HG02798 (cell line): ENCODE results near the gene INPP5F.
"Not testable (repeated sequence)": the region's sequence is repeated elsewhere in the genome, so short reads cannot be mapped to it uniquely, and the experiment has no call there.

Experiments
- ATAC-seq: cut with Tn5 transposase; IDR thresholded peaks from one replicate; pipeline ENCODE4 v1.9.1; 2021; ENCODE audit warnings: mild to moderate bottlenecking; ENCODE audit not compliant: unreplicated experiment, poor library complexity

INPP5F gene

DNA sequence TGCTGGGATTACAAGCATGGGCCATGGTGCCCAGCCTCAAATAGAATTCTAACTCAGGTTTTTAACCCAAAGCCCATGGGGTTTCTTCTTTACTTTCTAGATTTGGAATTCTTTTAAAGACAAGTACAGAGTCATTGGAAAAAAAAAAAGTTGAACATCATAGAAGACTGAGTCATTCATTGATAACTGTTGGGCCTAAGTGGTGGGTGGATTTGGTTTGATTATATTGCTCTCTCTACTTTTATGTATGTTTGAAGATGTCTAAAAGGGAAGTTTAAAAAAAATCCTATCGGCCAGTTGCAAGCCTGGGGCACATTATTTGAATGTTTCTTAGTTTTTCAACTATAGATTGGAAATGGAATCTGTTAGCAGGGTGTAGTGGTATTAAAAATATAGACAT lies 49.7 kb downstream of the INPP5F start:
- ATAC-seq, result no peak

DNA sequence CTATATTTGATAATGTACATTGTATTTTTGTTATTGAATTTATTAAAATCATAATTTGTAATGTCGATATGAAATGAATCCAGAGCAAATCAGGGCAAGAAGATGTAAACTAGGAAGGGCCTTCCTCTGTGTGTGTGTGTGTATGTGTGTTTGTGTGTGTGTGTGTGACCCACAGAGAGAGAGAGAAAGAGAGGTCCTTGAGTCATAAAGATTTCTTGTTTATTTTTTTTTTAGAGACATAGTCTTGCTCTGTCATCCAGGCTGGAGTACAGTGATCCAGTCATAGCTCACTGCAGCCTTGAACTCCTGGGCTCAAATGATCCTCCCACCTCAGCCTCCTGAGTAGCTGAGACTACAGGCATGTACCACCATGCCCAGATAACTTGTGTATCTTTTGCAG lies 50.7 kb downstream of the INPP5F start:
- no peak for ATAC-seq

- no peak for ATAC-seq
These were observed 51.8 kb downstream of the INPP5F start for GRCh38 chr10:119777686-119778085.

DNA sequence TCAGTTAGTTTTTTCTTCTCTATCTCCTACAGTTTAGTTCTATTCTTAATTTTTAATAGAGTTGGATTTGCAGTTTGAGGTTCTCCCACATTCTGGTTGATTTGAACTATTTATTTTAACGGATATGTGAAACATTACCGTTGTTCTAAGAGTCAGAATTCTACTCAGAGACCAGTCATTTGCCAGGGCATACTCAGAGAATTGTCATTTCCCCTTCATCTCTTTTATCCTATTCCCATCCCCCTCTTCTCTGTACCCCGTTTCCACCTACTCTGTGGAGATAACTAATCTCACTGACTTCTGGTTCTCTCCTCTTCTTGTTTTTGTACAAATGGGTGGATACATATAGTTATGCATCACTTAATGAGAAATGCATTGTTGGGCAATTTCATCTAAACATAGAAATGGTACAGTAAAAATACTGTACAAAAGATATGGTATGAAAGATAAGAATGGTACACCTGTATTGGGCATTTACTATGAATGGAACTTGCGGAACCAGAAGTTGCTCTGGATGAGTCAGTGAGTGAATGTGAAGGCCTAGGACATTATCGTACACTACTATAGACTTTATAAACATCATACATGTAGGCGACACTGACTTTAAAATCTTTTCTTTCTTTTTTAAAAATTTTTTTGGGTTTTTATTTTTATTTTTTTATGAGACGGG lies 53.1 kb downstream of the INPP5F start:
- ATAC-seq, result no peak

- no peak for ATAC-seq
These were observed 55.1 kb downstream of the INPP5F start for GRCh38 chr10:119780879-119781480.

DNA sequence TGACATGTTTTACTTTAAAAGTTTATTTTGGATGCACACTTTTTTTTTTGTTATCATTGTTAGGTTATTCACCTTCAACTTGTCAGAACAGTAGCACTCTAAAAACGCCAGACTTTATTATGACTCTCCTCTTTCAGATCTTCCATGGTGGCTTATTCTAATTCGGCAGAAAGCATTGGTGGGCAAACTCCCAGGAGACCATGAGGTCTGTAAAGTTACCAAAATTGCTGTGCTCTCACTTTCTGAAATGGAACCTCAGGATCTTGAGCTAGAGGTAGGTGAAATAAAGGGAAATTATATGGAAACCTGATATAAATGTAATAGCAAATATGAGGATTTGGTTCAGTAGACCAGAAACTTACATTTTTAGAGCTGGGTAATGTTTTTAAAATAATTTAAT lies 55.6 kb downstream of the INPP5F start:
- ATAC-seq, result no peak

DNA sequence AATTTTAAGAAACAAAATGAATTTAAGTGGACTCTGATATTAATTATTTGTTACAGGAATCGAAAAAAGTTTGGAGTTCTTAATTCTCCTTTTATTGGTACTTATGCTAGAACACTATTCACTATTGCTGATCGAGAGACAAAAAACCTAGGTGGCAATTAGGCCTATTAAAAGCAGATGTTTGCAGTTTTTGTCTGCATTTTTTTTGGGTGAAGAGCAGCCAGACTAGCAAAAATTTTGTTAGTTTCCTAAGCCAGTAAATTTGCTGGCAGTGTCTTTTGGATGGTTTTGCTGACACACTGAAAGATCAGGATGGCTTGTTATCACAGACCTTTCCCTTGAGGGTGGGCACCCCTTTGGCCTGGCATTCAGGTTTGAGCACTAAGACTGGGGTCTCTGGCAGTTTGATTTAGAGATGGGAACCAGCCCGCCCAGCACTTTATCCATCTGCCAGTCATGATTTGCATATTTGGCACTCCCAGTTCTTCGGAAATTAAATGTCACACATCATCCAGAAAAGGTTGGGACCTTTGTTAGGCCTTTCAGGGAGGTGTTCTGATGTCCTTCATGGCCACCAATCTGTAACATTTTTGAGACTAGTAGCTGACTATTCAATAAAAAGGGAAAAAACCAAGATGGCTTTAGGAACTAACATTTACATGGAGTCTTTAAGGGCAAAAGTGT lies 57.3 kb downstream of the INPP5F start:
- no peak for ATAC-seq

DNA sequence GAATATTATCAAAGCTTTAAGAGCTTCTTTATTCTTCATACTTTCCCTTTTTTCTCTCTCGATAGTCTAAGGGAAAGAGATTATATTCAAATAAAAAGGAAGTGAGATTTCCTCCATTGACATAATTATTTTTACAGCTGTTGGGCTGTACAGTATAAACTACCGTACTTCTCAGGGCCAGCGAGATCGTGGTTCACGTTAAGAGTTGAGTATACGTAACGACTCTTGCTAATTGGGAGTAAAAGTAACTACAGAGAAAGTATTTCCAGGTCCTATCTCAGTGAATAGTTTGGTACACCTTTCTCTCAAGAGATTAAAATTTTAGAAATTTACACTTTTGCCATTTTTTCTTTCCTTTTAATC lies 57.8 kb downstream of the INPP5F start:
- no peak for ATAC-seq

DNA sequence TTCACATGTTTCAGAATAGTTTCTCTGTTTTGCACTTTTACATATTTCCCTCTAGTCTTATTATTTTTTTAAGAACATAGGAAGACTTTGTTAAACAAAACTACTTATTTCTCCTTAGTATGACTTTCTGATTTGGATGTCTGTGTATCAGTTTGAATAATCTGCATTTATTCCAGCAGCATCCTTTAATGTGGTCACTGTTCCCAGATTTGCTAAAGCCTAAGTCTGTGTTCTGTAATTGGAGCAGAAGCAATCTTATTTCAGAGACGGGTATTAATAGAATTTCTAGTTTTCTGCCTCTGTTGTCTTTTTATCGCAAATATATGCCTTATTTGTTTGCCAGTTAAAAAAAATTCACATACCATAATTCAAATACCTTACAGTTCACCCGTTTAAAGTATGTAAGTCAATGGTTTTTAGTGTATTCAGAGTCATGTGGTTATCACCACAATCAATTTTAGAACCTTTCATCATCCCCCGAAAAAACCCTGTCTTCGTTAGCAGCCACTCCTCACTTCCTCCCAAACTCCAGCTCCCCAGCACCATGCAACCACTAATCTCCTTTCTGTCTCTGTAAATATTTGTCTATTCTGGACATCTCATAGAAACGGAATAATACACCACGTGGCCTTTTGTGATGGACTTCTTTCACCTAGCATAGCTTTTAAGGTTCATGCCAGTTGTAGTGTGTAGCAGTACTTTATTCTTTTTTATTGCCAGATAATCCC lies 58.7 kb downstream of the INPP5F start:
- peak; percentile 40 for ATAC-seq

DNA sequence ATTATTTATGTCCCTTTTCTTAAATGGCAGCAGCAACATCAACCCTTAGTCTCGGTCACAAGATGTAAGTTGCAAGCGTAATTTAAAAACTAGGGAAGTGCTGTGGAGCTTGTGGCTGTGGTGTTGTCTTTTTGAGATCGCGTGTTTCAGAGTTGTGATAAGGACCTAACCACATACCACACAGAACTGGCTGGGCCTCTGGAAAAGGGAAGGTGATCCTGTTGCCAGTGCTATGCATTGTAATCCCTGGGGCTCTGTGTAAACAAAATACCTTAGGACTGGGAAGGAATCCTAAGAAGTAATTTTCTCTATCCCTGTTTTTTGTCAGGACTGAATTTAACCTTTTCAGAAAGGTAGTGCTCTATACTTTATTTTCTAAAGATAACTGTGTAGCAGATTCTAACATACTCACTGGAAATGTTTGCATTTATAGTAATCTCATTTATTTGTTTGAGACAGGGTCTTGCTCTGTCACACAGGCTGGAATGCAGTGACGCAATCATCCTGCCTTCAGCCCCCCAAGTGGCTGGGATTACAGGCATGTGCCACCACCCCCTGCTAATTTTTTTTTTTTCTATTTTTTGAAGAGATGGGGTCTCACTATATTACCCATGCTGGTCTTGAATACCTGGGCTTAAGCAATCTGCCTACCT lies 60.4 kb downstream of the INPP5F start:
- ATAC-seq, result no peak

DNA sequence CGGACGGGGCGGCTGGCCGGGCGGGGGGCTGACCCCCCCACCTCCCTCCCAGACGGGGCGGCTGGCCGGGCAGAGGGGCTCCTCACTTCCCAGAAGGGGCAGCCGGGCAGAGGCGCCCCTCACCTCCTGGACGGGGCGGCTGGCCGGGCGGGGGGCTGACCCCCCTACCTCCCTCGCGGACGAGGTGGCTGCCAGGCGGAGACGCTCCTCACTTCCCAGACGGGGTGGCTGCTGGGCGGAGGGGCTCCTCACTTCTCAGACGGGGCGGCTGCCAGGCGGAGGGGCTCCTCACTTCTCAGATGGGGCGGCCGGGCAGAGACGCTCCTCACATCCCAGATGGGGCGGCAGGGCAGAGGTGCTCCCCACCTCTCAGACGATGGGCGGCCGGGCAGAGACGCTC lies 69.3 kb downstream of the INPP5F start:
- ATAC-seq, result not testable (repeated sequence)

DNA sequence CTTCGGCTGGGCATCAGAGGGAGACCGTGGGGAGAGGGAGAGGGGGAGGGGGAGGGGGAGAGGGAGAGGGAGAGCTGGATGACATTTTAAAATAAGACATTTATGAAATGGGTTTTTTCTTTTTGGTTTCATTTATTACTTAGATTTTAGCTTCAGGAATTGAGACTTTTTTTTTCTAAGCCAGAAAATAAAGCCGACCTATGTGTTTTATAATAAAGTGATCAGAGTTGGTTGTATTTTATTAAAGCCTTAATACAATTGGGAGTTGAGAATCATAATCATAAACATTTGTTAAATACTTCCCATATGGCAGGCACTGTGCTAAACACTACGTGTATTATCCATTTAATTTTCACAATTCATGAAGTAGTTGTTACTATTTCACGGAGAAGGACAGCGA lies 70.2 kb downstream of the INPP5F start:
- no peak for ATAC-seq

DNA sequence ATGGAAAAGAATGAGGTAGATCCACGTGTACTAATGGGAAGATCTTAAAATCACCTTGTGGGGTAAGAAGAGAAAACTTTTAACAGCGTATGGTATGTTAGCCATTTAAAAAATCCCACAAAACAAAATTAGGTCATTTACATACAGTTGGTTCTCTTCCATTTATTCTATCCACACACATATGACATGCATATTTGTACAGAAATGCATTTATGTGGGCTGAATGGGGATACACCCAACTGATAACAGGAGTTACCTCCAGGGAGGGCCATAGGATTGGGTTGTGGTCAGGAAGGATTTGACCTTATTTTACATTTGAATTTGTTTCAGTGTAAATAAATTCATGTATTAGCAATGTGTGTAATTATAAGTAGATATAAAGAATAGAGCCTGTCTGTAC lies 75.3 kb downstream of the INPP5F start:
- no peak for ATAC-seq

DNA sequence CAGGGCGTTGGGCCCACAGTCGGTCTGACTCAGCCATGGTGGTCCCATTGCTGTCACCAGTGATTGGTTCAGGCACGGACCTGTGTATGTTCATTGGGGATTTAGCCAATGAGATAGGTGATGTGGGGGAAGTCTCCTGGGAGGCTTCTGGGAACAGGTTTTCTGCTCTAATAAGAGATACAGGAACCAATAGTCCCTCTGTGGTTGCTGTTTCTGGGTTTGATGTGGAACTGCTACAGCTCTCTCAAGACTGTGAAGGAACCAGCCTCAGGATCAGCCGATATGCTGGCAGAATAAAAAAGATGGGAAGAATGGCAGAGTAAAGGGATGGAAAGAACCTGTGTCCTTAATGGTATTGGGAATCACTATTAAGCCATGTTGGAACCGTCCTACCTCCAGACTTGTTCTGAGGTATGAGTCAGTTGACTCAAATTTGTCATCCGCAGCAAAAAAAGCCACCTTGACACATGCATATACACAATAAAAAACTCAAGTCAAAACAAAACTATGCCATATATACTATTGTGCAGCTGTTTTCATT lies 76.2 kb downstream of the INPP5F start:
- ATAC-seq, result no peak

- no peak for ATAC-seq
These were observed 77.4 kb downstream of the INPP5F start for GRCh38 chr10:119803264-119803663.

- ATAC-seq, result no peak
These were observed 79.9 kb downstream of the INPP5F start for GRCh38 chr10:119805702-119806230.

DNA sequence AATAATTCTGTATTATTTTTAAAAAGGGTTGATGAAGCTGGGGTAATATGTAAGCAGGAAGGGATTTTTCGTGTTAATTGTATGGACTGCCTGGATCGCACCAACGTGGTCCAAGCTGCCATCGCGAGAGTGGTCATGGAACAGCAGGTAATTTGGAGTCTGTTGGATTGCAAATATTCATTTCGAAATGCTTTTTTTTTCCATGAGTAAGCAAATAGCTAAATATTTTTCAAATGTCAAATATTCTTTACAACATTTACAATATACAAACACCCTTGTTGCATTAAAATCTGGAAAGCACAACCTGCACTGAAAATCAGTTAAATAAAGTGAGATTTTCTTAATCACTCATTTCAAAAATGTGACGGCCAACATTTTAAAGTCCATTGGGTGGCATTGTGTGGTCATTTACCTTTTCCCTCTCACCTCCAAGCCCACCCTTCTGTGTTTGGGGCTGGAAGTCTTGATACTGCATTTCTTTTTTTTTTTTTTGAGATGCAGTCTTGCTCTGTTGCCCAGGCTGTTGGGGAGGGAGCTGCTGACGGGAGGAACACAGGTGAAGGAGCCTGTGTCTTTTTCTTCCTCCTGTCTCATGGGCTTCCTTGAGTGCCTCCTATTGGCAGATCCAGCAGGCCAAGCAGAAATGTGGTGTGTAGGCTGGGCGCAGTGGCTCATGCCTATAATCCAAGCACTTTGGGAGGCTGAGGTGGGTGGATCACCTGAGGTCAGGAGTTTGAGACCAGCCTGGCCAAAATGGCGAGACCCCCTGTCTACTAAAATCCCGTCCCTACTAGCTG lies 80.7 kb downstream of the INPP5F start:
- ATAC-seq, result no peak

DNA sequence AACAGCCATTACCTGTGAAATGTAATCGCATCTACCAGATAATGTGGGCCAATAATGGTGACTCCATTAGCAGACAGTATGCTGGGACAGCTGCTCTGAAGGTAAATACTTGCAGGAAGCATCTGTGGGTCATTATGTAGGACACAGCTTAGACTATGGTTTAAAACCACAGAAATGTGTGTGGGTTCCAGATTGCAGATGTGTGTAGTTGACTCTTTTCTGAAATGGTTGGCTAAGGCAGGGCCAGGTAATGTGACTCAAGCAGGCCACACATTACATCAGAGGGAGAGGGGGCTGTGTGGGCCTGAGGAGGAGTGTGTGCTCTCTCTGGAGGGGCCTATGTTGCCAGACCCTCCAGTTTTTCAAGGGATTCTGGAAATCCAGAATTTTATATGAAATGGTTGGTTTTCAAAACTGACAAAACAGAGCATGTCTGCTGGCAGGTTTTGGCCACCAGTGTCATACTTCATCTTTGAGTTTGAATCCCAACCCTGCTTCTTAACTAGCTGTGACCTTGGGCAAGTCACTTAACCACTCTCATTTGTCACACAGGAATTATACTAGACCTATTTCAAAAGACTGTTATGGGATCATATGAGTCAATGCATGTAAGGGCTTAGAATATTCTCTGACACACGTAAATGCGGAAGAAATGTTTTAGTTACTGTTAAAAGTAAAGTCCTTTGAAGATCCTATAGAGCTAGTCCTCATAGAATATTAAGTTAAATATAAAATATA lies 82.3 kb downstream of the INPP5F start:
- ATAC-seq, result no peak

DNA sequence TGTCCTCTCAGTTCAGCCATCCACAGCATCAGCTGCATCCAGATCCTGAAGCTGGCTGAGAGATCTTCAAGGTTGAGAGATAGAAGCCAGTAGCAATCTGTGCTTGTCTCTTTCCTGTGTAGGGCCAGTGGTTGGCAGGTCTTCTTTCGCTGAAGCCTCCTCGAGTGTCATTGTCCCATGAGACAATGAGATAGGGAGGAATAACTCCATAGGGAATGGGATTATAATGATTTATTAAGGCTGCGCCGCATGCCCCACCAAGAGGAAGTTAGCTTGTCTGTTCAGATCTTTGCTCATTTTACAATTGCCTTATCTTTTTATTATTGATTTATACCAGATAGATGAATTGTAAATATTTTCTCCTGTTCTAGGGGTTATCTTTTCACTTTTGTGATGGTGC lies 85.3 kb downstream of the INPP5F start:
- no peak for ATAC-seq
